HG03139 (cell line): ENCODE measurements around the gene GH1.
"Not testable (repeated sequence)": the region's sequence is repeated elsewhere in the genome, so short reads cannot be mapped to it uniquely, and the experiment has no call there.

Source experiments
- ATAC-seq: cut with Tn5 transposase; IDR thresholded peaks from one replicate; pipeline ENCODE4 v1.9.1; 2021; ENCODE audit not compliant: unreplicated experiment

GH1 gene

DNA sequence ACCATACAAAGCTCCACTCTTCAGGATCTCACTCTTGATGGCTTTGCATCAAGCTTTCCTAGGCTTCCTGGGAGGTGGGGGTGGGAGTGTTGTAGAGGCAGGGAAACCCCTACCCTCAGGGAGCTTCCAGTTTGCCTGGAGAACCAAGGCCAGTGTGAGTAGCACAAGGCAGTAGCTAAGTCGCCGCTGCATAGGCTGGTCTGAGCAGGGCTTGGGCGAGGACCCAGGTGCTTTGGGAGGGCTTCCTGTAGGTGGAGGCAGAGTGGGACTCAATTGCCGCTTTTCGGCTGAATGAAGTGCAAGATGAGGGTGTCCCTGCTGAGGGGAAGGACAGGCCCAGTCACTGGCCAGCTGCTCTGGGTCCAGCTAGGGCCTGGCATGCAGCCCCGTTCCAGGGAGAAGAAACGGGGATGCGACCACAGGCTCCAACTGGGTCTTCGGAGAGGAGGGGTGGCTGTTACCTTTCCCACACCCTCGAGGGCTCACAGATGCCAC is 9.6 kb upstream of the GH1 start:
- no peak for ATAC-seq

DNA sequence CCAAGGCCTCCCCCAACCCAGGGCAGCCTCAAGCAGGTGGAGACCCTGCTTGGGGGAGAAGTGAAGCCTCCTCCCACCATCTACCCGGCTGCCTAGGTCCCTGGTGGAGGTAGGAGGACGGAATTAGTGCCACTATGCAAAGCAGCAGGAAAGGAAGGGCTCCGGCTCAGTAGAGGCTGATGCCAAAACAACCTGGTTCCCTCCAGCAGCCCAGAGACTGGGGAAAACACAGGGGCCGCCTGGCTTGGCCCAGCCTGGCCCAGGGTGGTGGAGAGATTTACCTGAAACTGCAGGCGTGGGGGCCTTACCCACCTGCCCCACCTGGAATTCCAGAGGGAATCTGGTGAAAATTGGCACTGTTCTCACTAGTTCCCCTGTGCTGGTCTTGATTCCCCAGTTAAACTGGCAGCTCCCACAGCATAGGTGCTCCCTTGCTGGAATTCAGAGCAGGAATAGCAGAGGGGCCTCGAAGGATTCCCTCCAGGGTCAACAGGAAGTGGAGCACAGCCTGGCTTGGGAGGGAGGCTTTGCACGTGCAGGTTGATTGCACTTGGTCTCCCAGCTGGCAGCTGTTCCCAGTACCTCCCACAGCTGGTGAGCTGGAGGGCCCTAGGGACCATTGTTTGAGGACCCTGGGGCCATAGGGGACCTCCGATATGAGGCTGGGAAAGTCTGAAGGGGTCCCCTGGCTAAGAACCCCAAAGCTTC is 9.0 kb upstream of the GH1 start:
- ATAC-seq, result no peak

DNA sequence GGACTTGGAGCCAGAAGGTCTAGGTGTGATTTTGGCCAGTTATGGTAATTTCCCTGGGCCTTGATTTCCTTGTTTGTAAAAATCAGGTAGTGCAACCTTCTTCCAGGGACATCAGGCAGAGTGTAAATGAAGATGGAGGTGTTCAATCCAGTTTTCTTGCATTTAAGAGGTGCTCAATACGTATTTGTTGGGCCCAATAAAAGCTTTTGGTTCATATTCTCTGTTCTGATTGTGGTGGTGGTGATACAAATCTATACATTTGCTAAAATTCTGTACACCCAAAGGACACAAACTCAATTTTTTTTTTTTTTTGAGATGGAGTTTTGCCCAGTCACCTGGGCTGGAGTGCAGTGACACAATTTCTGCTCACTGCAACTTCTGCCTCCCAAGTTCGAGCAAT is 7.5 kb upstream of the GH1 start:
- ATAC-seq, result no peak

GRCh38 chr17:63925615-63926014 is 7.0 kb upstream of the GH1 start:
- no peak for ATAC-seq

- ATAC-seq, result not testable (repeated sequence)
Measured at GRCh38 chr17:63922402-63922801, 3.8 kb upstream of the GH1 start.

GRCh38 chr17:63920779-63921178 is 2.1 kb upstream of the GH1 start:
- not testable (repeated sequence) for ATAC-seq

GRCh38 chr17:63920050-63920449 is 1.4 kb upstream of the GH1 start:
- ATAC-seq, result not testable (repeated sequence)

DNA sequence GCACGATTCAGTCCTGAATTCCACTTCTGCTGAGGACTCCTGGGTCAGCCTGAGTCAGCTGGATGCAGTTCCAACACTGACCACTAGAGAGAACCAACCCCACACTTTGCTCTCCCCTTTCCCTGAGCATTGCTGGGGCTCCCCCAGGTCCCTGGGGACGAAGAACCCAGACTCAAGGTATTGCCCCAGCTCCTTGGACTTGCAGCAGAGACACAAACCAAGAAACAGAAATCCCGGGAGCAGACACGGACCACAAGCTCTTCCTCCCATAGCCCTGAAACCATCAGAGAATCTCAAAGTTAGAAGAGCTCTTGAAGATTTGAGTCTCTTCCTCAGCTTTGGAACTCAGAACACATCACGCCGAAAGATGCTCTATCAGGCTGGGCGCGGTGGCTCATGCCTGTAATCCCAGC is 678 bp upstream of the GH1 start:
- ATAC-seq, result no peak

- ATAC-seq, result no peak
Measured at GRCh38 chr17:63918305-63918704, 334 bp downstream of the GH1 start.

GRCh38 chr17:63917646-63918045 is 993 bp downstream of the GH1 start:
- ATAC-seq, result no peak

DNA sequence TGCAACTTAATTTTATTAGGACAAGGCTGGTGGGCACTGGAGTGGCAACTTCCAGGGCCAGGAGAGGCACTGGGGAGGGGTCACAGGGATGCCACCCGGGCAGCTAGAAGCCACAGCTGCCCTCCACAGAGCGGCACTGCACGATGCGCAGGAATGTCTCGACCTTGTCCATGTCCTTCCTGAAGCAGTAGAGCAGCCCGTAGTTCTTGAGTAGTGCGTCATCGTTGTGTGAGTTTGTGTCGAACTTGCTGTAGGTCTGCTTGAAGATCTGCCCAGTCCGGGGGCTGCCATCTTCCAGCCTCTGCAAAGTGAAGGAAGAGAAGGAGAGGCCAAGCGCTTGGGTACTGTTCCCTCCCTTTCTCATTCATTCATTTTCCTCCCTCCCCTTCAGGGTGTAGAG is 1.4 kb downstream of the GH1 start:
- ATAC-seq, result not testable (repeated sequence)

GRCh38 chr17:63916566-63917185 is 2.0 kb downstream of the GH1 start:
- ATAC-seq, result no peak

- ATAC-seq, result not testable (repeated sequence)
Measured at GRCh38 chr17:63915753-63916152, 2.9 kb downstream of the GH1 start.

DNA sequence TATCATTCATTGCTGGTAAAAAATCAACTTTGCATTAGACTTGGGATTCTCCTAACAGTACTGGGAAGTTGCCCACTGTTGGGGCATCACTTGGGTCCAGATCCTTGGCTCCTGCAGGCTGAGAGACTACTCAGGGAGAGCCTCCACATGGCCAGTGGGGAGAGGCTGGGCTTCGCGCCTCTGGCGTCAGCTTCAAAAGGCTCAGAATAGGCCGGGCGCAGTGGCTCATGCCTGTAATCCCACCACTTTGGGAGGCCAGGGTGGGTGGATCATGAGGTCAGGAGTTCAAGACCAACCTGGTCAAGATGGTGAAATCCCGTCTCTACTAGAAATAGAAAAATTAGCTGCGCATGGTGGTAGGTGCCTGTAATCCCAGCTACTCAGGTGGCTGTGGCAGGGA is 4.2 kb downstream of the GH1 start:
- no peak for ATAC-seq

DNA sequence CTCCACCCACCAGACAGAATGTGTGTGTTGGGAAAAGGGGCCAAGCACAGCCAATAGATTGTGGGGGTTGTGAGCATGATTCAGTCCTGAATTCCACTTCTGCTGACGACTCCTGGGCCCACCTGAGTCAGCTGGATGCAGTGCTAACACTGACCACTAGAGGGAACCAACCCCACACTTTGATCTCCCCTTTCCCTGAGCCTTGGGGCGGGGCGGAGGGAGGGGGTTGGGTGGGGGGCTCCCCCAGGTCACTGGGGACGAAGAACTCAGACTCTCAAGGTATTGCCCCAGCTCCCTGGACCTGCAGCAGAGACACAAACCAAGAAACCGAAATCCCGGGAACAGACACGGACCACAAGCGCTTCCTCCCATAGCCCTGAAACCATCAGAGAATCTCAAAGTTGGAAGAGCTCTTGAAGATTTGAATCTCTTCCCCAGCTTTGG is 7.0 kb downstream of the GH1 start:
- ATAC-seq, result no peak

DNA sequence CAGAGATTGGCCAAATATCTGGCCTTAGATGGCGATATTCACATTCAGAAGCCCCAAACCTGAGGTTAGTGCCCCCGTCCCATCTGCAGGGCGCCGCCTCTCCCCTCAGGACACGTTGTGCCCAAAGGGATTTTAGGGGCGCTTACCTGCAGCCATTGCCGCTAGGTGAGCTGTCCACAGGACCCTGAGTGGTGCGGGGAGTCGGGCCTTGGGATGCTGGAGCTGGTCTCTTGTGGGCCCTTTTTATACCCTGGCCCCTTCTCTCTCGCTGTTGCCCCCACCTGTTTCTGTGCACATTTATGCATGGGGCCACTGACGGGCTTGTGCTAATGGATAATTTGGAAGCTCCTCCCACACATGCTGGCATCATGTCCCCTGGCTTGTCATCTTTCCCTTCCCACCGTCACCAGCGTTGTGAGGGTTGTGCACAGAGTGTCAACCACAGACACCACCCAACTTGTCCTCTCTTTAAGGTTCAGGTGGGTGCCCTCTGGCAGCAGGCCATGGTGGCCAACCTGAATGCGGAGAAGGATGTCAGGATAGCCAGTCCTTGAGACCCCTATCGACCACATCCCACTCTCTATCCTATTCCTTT is 7.5 kb downstream of the GH1 start, which contains the start of gene CSHL1:
Gene CSHL1, minus strand, starts transcription at position 218 of the 595 bp plus-strand sequence. Its CDS starts 62 bp downstream, at position 156.
- ATAC-seq, result no peak

DNA sequence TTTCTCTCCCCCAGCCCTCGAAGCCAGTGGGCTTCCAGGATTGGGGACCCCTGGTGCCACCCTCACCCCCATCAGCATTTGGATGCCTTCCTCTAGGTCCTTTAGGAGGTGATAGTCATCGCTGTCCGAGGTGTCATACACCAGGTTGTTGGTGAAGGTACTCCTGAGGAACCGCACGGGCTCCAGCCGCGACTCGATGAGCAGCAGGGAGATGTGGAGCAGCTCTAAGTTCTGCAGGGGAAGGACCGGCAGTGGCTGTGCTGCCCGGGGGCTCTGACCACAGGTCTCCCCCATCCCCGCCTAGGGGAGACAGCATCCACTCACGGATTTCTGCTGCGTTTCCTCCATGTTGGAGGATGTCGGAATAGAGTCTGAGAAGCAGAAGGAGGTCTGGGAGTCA is 8.5 kb downstream of the GH1 start:
- ATAC-seq, result no peak

DNA sequence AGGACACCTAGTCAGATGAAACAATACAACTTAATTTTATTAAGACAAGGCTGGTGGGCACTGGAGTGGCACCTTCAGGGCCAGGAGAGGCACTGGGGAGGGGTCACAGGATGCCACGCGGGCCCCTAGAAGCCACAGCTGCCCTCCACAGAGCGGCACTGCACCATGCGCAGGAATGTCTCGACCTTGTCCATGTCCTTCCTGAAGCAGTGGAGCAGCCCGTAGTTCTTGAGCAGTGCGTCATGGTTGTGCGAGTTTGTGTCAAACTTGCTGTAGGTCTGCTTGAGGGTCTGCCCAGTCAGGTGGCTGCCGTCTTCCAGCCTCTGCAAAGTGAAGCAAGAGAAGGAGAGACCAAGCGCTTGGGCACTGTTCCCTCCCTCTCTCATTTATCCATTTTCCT is 9.1 kb downstream of the GH1 start:
- not testable (repeated sequence) for ATAC-seq

GRCh38 chr17:63907161-63907778 is 11.4 kb downstream of the GH1 start:
- not testable (repeated sequence) for ATAC-seq

DNA sequence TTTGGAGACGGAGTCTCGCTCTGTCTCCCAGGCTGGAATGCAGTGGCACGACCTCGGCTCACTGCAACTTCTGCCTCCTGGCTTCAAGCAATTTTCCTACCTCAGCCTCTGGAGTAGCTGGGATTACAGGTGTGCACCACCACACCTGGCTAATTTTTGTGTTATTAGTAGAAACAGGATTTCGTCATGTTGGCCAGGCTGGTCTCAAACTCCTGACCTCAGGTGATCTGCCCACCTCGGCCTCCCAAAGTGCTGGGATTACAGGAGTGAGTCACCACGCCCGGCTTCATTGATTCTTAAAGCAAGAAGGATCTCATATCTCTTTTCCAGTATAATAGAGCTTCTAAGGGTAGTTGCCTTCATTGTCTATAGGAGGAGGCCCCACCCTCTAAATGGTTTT is 13.8 kb downstream of the GH1 start:
- ATAC-seq, result not testable (repeated sequence)

GRCh38 chr17:63903787-63904201 is 14.8 kb downstream of the GH1 start:
- ATAC-seq, result not testable (repeated sequence)
